ENCODE results near the gene DENND5A.

DNA sequence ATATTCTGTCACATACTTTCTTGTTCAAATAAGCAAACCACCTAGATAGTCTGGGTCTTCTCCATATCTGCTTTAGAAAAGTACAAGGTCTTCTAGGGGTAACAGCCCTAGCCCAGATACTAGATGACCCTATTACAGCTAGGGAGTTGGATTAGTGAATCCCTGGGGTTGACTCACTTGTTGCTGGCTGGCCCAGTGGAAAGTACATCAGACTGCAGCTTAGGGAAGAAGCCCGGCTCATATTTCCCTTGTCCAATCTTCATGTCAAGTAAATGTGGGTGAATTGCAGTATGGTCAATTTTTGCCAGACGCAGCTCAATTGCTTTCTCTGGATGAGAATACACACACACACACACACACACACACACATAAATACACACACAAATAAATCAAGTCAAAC is 94.7 kb downstream of the DENND5A start:
- TF ChIP-seq CTCF (conservative IDR thresholded peaks at IDR 0.05; ENCODE audit: low read depth, low read length) (no peak), EZH2 (IDR thresholded peaks at IDR 0.05; ENCODE audit: low read length, unreplicated experiment) (no peak), EZH2phosphoT487 (IDR thresholded peaks at IDR 0.05; ENCODE audit: borderline replicate concordance, low read length) (no peak)

Data from PC-3 (cell line).